SK-N-SH (cell line): ENCODE measurements around the gene PLD1. TPM values are rescaled to one million over a fixed set of nuclear protein-coding genes. Genes with fewer than 3 reads are reported as not detected.

Source experiments
- CTCF ChIA-PET: fragments of 300-600, 350-600 bp; formaldehyde crosslinking; extraction: SDS; loops from one replicate; lab custom pipeline; 2021; lab: Yijun Ruan, JAX
- POLR2A ChIA-PET: fragments of 350-600 bp; sonication (Branson Sonifier 250); formaldehyde crosslinking; extraction: SDS; loops from one replicate; lab custom pipeline; 2020; ENCODE audit warnings: antibody characterized with exemption, inconsistent platforms; lab: Yijun Ruan, JAX
- DNase-seq: peaks from one replicate; pipeline ENCODE4 v3.0.0; 2012
- H2AFZ ChIP-seq: fragments of 200-600 bp; sonication (generic); 2 replicates; pipeline ENCODE4 v1.8.1; 2016; ENCODE audit warnings: antibody characterized with exemption, mild to moderate bottlenecking, low read depth
- H3F3A ChIP-seq: fragments of 200-600 bp; sonication (generic); replicated peaks from 2 replicates; pipeline ENCODE3; 2016; ENCODE audit warnings: antibody characterized with exemption, mild to moderate bottlenecking; ENCODE audit not compliant: insufficient read depth
- H3K27ac ChIP-seq, 2 experiments: fragments of 200-500 bp in 1 of 2; fragments of 200-600 bp in 1 of 2; sonication (Bioruptor generic) in 1 of 2; sonication (generic), shearing (Covaris generic) in 1 of 2; 2 replicates each; pipeline versions ENCODE4 v1.5.1 to v1.6.1; 2014 to 2016; ENCODE audit warnings: low read depth in 2 of 2, inconsistent platforms in 1 of 2, low read length in 1 of 2, mild to moderate bottlenecking in 1 of 2, mixed read lengths in 1 of 2
- H3K27me3 ChIP-seq: fragments of 200-600 bp; sonication (generic), shearing (Covaris generic); 2 replicates; pipeline ENCODE4 v1.6.1; 2016; ENCODE audit warnings: mixed run types; ENCODE audit not compliant: insufficient read depth
- H3K36me3 ChIP-seq, 2 experiments: fragments of 200-500 bp in 1 of 2; fragments of 200-600 bp in 1 of 2; sonication (Bioruptor generic) in 1 of 2; sonication (generic) in 1 of 2; replicated peaks in 1 of 2; 2 replicates each; pipeline versions ENCODE3 to v1.5.1; 2014 to 2016; ENCODE audit warnings: low read length in 1 of 2, mild to moderate bottlenecking in 1 of 2; ENCODE audit not compliant: insufficient read depth in 2 of 2, control insufficient read depth in 1 of 2
- H3K4me1 ChIP-seq, 2 experiments: fragments of 200-500 bp in 1 of 2; fragments of 200-600 bp in 1 of 2; sonication (Bioruptor generic) in 1 of 2; sonication (generic), shearing (Covaris generic) in 1 of 2; 2 replicates each; pipeline versions ENCODE4 v1.5.1 to v1.6.1; 2014 to 2016; ENCODE audit warnings: low read depth in 1 of 2, low read length in 1 of 2, mixed run types in 1 of 2; ENCODE audit not compliant: insufficient read depth in 2 of 2, control insufficient read depth in 1 of 2
- H3K4me2 ChIP-seq: fragments of 200-600 bp; sonication (generic), shearing (Covaris generic); 2 replicates; pipeline ENCODE4 v1.6.1; 2017; ENCODE audit warnings: mixed run types
- H3K4me3 ChIP-seq, 2 experiments: fragments of 200-500 bp in 1 of 2; fragments of 200-600 bp in 1 of 2; sonication (Bioruptor generic) in 1 of 2; sonication (generic), shearing (Covaris generic) in 1 of 2; 2 replicates each; pipeline versions ENCODE4 v1.5.1 to v1.8.1; 2014 to 2016; ENCODE audit warnings: low read depth in 2 of 2, inconsistent platforms in 1 of 2, low read length in 1 of 2, mild to moderate bottlenecking in 1 of 2, mixed read lengths in 1 of 2, moderate library complexity in 1 of 2
- H3K79me2 ChIP-seq: fragments of 200-600 bp; sonication (generic); 2 replicates; pipeline ENCODE4 v1.8.1; 2017; ENCODE audit warnings: mild to moderate bottlenecking; ENCODE audit not compliant: insufficient read depth
- H3K9ac ChIP-seq: fragments of 200-600 bp; sonication (generic); 2 replicates; pipeline ENCODE4 v1.6.1; 2017; ENCODE audit warnings: mixed run types
- H3K9me2 ChIP-seq: fragments of 200-600 bp; sonication (generic); 2 replicates; pipeline ENCODE4 v1.6.1; 2017; ENCODE audit warnings: mixed run types
- H3K9me3 ChIP-seq: fragments of 200-600 bp; sonication (generic); 2 replicates; pipeline ENCODE4 v1.6.1; 2017; ENCODE audit warnings: mixed run types, mild to moderate bottlenecking, moderate library complexity
- H4K20me1 ChIP-seq: fragments of 200-600 bp; sonication (generic); 2 replicates; pipeline ENCODE4 v1.6.1; 2017; ENCODE audit warnings: mild to moderate bottlenecking, mixed run types; ENCODE audit not compliant: insufficient read depth
- CTCF ChIP-seq: fragments of 200-600 bp; sonication (generic); IDR thresholded peaks from 2 replicates; pipeline ENCODE4 v1.6.1; 2017; ENCODE audit warnings: antibody characterized with exemption, mild to moderate bottlenecking, moderate library complexity
- ELF1 ChIP-seq: IDR thresholded peaks from 2 replicates; pipeline ENCODE4 v1.4.0; 2012
- EZH2phosphoT487 ChIP-seq: fragments of 200-600 bp; sonication (generic); IDR thresholded peaks from 2 replicates; pipeline ENCODE4 v1.6.1; 2017; ENCODE audit warnings: low read depth, mixed run types, mild to moderate bottlenecking, antibody characterized with exemption, moderate library complexity, borderline replicate concordance
- MXI1 ChIP-seq: IDR thresholded peaks from 2 replicates; pipeline ENCODE4 v1.6.1; 2012; ENCODE audit warnings: mild to moderate bottlenecking, low read depth, low read length, improper control_type of control experiment
- NRF1 ChIP-seq: IDR thresholded peaks from 2 replicates; pipeline ENCODE4 v1.6.1; 2012; ENCODE audit warnings: low read depth, mild to moderate bottlenecking, low read length
- RCOR1 ChIP-seq: fragments of 150-350 bp; IDR thresholded peaks from 2 replicates; pipeline ENCODE4 v1.6.1; 2017; ENCODE audit warnings: antibody characterized with exemption, low read length
- REST ChIP-seq: IDR thresholded peaks from 2 replicates; pipeline ENCODE4 v1.6.1; 2012; ENCODE audit warnings: mild to moderate bottlenecking, low read depth, low read length, moderate library complexity
- RFX5 ChIP-seq: IDR thresholded peaks from 2 replicates; pipeline ENCODE4 v1.6.1; 2012; ENCODE audit warnings: mild to moderate bottlenecking, improper control_type of control experiment, low read length
- RXRA ChIP-seq: IDR thresholded peaks from 2 replicates; pipeline ENCODE4 v1.4.0; 2012; ENCODE audit warnings: low read depth, mild to moderate bottlenecking, borderline replicate concordance
- TAF1 ChIP-seq: IDR thresholded peaks from 2 replicates; pipeline ENCODE4 v1.6.1; 2012; ENCODE audit warnings: low read depth, mild to moderate bottlenecking, low read length, moderate library complexity, borderline replicate concordance
- USF1 ChIP-seq: IDR thresholded peaks from 2 replicates; pipeline ENCODE4 v1.4.0; 2012; ENCODE audit warnings: low read depth, borderline replicate concordance
- YY1 ChIP-seq: IDR thresholded peaks from 2 replicates; pipeline ENCODE4 v1.4.0; 2012; ENCODE audit warnings: low read depth, mild to moderate bottlenecking
- WGBS: methylation state at CpG from one replicate; pipeline ENCODE4 v1.1.6; 2017; ENCODE audit warnings: low lambda C conversion rate; 5-methylcytosine and 5-hydroxymethylcytosine counted together
- polyA plus RNA-seq, 3 experiments: library from polyadenylated mRNA; depleted of rRNA; stranded (reverse); fragments of >200 nt; gene quantifications; 2 replicates each; pipeline ENCODE4 v1.2.3, GENCODE V29; 2012
- TF ChIP-seq, protein P1 (sequence below): IDR thresholded peaks from 2 replicates; pipeline ENCODE4 v1.4.0; 2012; ENCODE audit warnings: low read depth

PLD1 gene
- polyA plus RNA-seq, 1 of the 3 experiments (the other 2 are of a cell fraction), result 6.2 TPM

DNA sequence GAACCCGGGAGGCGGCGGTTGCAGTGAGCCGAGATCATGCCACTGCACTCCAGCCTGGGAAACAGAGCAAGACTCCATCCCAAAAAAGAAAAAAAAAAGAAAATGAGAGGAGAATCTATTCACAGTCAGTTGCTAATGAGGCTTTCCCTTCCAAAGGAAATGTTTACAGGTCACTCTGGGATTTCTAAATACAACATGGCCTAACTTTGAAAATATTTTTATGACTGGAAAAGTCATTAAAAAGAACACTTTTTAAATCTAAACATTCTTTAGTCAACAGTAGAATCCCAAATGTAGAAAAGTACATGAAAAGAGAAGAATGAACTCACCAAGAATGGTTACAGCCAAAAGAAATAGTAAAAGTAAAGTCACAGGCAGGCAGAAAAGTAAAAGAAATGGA, 78.6 kb downstream of the PLD1 start:
- H3F3A ChIP-seq, result no peaks in the 10 kb centered on the region
- no peak overlapping the region for H3K4me2 ChIP-seq
- peaks cover 0 to 3% of the 10 kb centered on the region in 2 experiments; a peak in 2 of 4 replicates for H3K4me1 ChIP-seq
- 96% methylated on average over 4 of the region's 4 CpGs for WGBS
- ChIA-PET POLR2A (no interaction called here), CTCF (interaction anchor here (1.2 kb wide), 1 partner anchor 40 kb away, joined by 4 read pairs; no protein-coding TSS in a partner anchor)
- H3K4me3 ChIP-seq, result no peak overlapping the region
- TF ChIP-seq, protein P1, sequence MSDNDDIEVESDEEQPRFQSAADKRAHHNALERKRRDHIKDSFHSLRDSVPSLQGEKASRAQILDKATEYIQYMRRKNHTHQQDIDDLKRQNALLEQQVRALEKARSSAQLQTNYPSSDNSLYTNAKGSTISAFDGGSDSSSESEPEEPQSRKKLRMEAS, result no peak
- no peak for TF ChIP-seq RCOR1
- no peak for TF ChIP-seq TAF1
- TF ChIP-seq NRF1, result no peak
- no peak for TF ChIP-seq CTCF
- no peak for TF ChIP-seq YY1
- no peak for TF ChIP-seq EZH2phosphoT487
- TF ChIP-seq ELF1, result no peak
- TF ChIP-seq RXRA, result no peak
- no peak overlapping the region for H3K9ac ChIP-seq
- no peaks in the 10 kb centered on the region for H3K79me2 ChIP-seq
- no peaks in the 10 kb centered on the region for H3K9me3 ChIP-seq
- H3K27ac ChIP-seq, result no peak overlapping the region
- no peaks in the 10 kb centered on the region for H3K27me3 ChIP-seq
- H2AFZ ChIP-seq, result no peak overlapping the region
- no peaks in the 10 kb centered on the region for H4K20me1 ChIP-seq
- H3K9me2 ChIP-seq, result no peaks in the 10 kb centered on the region
- H3K36me3 ChIP-seq, result peaks cover 4 to 8% of the 10 kb centered on the region in 2 experiments
- DNase-seq, result no peak

GRCh38 chr3:171729452-171730334, 80.6 kb downstream of the PLD1 start:
- no peak overlapping the region for H2AFZ ChIP-seq
- TF ChIP-seq REST (no peak), TAF1 (no peak), RFX5 (no peak), USF1 (no peak), MXI1 (no peak)
- TF ChIP-seq, all 33 proteins: peak for 0
- H3K27ac ChIP-seq, result no peak overlapping the region
- ChIA-PET POLR2A (no interaction called here), CTCF (no interaction called here)
- H3K4me2 ChIP-seq, result no peak overlapping the region
- H3K36me3 ChIP-seq, result peaks cover 3 to 8% of the 10 kb centered on the region in 2 experiments
- no peak overlapping the region for H3K4me3 ChIP-seq
- no peaks in the 10 kb centered on the region for H4K20me1 ChIP-seq
- no peaks in the 10 kb centered on the region for H3K9me3 ChIP-seq
- 100% methylated on average over 3 of the region's 3 CpGs for WGBS
- H3K9me2 ChIP-seq, result no peaks in the 10 kb centered on the region
- H3K27me3 ChIP-seq, result no peaks in the 10 kb centered on the region
- H3K4me1 ChIP-seq, result no peaks in the 10 kb centered on the region; a peak in 1 of 4 replicates
- H3K9ac ChIP-seq, result no peak overlapping the region
- no peaks in the 10 kb centered on the region for H3F3A ChIP-seq
- DNase-seq, result no peak
- H3K79me2 ChIP-seq, result no peaks in the 10 kb centered on the region
